Choroid plexus epithelial cell (primary cell): ENCODE results near the gene NR5A2.

ENCODE experiments used
- DNase-seq: peaks from one replicate; pipeline ENCODE4 v3.0.0-alpha.2; 2010; ENCODE audit warnings: low read depth
- H3K4me3 ChIP-seq: 2 replicates; pipeline ENCODE4 v1.5.1; 2011; ENCODE audit warnings: low read depth, mild to moderate bottlenecking, control low read depth, low read length, moderate library complexity
- CTCF ChIP-seq: conservative IDR thresholded peaks from 2 replicates; pipeline ENCODE4 v1.5.1; 2011; ENCODE audit warnings: low read depth, mild to moderate bottlenecking, control low read depth, inconsistent platforms, low read length, moderate library complexity

The NR5A2 gene

GRCh38 chr1:200005165-200005564, 22.3 kb upstream of the NR5A2 start:
- no peak for TF ChIP-seq CTCF
- no peak for DNase-seq
- no peak overlapping the region for H3K4me3 ChIP-seq

GRCh38 chr1:200006711-200007110, 20.8 kb upstream of the NR5A2 start:
- no peak for DNase-seq
- TF ChIP-seq CTCF = no peak
- no peak overlapping the region for H3K4me3 ChIP-seq

GRCh38 chr1:200015811-200016210, 11.7 kb upstream of the NR5A2 start:
- no peak overlapping the region for H3K4me3 ChIP-seq
- no peak for DNase-seq
- TF ChIP-seq CTCF = no peak

- no peak for TF ChIP-seq CTCF
- DNase-seq = no peak
- no peak overlapping the region for H3K4me3 ChIP-seq
Observed at GRCh38 chr1:200021577-200022238, 5.8 kb upstream of the NR5A2 start.

GRCh38 chr1:200022239-200022804, 5.2 kb upstream of the NR5A2 start:
- DNase-seq = no peak
- H3K4me3 ChIP-seq = no peak overlapping the region
- TF ChIP-seq CTCF = no peak

- no peak for DNase-seq
- TF ChIP-seq CTCF = no peak
- H3K4me3 ChIP-seq = peak overlapping the region; percentile 56
Observed at GRCh38 chr1:200028586-200029034, 1.1 kb downstream of the NR5A2 start.
